Sigmoid colon (tissue), 4 donors: Measurements from ENCODE around the gene SYT13.
A peak's percentile ranks its signal among the peaks of the same experiment; 100 is the strongest.

Experiments used
- EP300 ChIP-seq, 4 donors: sonication (generic); formaldehyde crosslinking; IDR thresholded peaks; one replicate each; pipeline ENCODE4 v1.6.1; 2017; ENCODE audit warnings: antibody characterized with exemption in 4 of 4
- POLR2A ChIP-seq, 2 donors: fragments of 450-650 bp; IDR thresholded peaks; one replicate each; pipeline ENCODE4 v1.6.1; 2016; ENCODE audit warnings: antibody characterized with exemption in 2 of 2, mild to moderate bottlenecking in 2 of 2, moderate library complexity in 2 of 2
- TF ChIP-seq, protein P1 (sequence below), 4 experiments: fragments of 450-650 bp in 3 of 4; fragments of 200-600 bp in 1 of 4; IDR thresholded peaks; one replicate each; pipeline ENCODE4 v1.5.1; 2016 to 2019; ENCODE audit warnings: antibody characterized with exemption in 4 of 4, mild to moderate bottlenecking in 3 of 4, moderate library complexity in 2 of 4

DNA sequence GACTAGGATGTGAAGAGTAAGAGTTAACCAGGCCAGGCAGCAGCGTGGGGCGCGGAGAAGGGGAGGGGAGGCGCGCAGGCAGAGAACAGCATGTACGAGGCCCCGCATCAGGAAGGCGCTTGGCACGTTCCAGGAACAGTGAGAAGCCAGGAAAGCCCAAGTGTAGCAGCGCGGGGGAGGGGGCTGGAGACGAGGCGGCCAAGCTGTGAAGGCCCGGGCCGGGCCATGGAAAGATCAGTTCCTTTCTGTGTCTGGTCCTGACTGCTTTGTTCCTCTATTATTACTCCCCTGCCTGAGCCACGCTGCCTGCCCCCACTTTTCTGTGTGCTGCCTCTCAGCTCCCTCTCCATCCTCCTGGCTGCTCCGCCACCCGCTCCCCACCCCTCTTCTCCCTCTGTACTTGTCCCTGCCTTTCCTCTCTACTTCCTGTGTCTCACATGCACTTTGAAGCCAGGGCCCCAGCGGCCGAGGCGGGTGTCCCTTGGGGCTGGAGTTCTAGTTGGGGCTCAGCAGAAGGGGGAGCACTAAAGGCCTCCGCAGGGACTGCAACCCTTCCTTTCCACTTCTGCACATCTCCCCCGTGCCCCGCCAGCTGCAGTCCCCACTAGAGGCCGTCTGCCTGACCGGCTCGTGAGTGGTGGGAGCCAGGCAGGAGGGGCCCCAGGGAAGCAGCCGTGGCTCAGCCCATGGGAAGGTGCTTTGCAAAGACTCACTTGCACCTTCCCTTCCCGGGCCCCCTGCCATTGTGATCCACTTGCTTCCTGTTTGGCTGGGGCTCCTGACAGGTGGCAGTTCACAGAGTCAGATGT is 76.0 kb downstream of the SYT13 start:
- TF ChIP-seq POLR2A (IDR thresholded peaks at IDR 0.05) (peak in 1 of 2 donors; percentile 44), EP300 (IDR thresholded peaks at IDR 0.05) (peak in 3 of 4 donors; percentile 76 to 95 (median 84))
- TF ChIP-seq, protein P1, sequence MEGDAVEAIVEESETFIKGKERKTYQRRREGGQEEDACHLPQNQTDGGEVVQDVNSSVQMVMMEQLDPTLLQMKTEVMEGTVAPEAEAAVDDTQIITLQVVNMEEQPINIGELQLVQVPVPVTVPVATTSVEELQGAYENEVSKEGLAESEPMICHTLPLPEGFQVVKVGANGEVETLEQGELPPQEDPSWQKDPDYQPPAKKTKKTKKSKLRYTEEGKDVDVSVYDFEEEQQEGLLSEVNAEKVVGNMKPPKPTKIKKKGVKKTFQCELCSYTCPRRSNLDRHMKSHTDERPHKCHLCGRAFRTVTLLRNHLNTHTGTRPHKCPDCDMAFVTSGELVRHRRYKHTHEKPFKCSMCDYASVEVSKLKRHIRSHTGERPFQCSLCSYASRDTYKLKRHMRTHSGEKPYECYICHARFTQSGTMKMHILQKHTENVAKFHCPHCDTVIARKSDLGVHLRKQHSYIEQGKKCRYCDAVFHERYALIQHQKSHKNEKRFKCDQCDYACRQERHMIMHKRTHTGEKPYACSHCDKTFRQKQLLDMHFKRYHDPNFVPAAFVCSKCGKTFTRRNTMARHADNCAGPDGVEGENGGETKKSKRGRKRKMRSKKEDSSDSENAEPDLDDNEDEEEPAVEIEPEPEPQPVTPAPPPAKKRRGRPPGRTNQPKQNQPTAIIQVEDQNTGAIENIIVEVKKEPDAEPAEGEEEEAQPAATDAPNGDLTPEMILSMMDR (IDR thresholded peaks at IDR 0.05), result no peak
